PC-3 (cell line): ENCODE measurements around the gene MAP3K5.

Experiments used
- CTCF ChIP-seq: fragments of 300-600 bp; sonication (generic); conservative IDR thresholded peaks from 2 replicates; pipeline ENCODE4 v1.5.1; 2017; ENCODE audit warnings: antibody characterized with exemption, low read depth, mild to moderate bottlenecking, low read length
- EZH2 ChIP-seq: fragments of 300-600 bp; sonication (generic); IDR thresholded peaks from one replicate; pipeline ENCODE4 v1.6.1; 2017; ENCODE audit warnings: antibody characterized with exemption, mild to moderate bottlenecking, low read length; ENCODE audit not compliant: unreplicated experiment
- EZH2phosphoT487 ChIP-seq: fragments of 300-600 bp; sonication (generic); IDR thresholded peaks from 2 replicates; pipeline ENCODE4 v1.6.1; 2018; ENCODE audit warnings: mild to moderate bottlenecking, antibody characterized with exemption, low read length, borderline replicate concordance

DNA sequence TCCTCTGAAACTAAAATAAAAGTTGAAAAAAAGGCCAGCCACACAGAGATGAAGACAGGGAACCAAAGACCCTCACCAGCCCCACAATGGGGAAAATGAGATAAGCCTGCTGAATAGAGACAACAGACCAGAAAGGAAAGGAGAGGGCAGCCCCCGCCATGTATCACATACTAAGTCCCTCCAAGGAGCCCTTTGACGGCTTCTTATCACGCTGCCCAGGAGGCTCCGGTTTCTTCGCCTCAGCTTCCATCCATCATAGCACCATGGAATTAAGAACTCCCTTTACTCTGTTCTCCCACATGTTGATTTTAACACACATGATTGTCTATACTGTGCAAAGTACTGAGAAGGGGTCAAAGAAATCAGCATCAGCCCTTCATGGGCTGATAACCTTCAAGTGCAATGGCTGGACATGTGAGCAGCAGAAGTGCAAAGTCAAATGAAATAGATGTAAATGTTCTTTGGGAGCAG is 54.9 kb downstream of the MAP3K5 start:
- TF ChIP-seq EZH2phosphoT487 = no peak
- no peak for TF ChIP-seq CTCF
- no peak for TF ChIP-seq EZH2
